GM19468 (cell line): ENCODE measurements around the gene SLX9.
"Not testable (repeated sequence)": the region's sequence is repeated elsewhere in the genome, so short reads cannot be mapped to it uniquely, and the experiment has no call there.

Experiments
- ATAC-seq: cut with Tn5 transposase; IDR thresholded peaks from one replicate; pipeline ENCODE4 v1.9.1; 2021; ENCODE audit warnings: mild to moderate bottlenecking, moderate library complexity, moderate number of reproducible peaks; ENCODE audit not compliant: unreplicated experiment; ENCODE audit errors: extremely low read depth

SLX9 gene

DNA sequence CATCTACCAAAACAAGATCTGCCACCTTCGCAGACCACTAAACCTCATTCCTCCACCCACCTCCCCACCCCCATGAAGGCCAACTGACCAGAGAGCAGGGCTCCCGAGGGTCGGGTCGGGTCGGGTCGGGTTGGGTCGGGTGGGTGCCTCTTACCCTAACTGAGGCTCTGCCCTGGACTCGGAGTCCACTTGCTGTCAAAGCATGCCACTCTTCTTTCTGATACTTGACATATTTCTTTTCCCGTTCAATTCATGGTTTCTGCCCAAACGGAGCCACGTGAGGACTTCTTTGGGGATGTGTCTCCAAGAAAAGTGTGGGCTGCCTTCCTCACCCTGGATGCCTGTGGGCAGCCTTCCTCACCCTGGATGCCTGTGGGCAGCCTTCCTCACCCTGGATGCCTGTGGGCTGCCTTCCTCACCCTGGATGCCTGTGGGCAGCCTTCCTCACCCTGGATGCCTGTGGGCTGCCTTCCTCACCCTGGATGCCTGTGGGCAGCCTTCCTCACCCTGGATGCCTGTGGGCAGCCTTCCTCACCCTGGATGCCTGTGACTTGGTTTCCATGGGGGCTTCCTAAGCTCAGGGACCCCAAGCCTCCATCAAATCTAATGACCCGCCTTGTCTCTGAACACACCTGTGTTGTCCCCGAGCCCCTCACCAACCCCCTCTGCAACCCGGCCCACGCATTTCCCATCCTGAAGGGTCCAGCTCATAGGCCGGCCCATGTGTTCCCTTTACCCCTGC lies 11.2 kb upstream of the SLX9 start:
- ATAC-seq, result not testable (repeated sequence)

DNA sequence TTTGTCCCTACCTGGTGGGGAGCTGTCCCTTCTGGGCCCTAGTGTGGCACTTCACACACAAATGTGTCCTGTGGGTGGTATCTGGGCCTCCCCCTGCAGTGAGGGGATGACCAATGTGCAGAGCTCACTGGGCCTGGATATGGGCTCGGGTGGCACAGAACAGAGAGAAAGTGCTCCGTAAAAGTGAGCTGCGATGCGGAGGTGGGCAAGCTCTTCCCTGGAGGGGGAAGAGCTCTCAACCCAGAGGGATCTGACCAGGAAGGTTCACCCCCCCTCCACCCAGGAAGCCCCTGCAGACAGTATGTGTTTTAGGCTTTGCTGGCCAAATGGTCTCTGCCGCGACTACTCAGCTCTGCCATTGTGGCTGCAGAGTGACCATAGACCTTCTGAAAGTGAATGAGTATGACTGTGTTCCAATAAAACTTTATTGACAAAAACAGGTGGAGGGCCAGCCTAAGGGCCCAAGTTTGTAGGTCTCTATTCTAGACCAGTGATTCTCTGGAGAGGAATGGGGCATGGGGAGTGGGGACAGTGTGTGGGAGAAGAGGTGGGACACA lies 10.5 kb upstream of the SLX9 start:
- ATAC-seq, result no peak

DNA sequence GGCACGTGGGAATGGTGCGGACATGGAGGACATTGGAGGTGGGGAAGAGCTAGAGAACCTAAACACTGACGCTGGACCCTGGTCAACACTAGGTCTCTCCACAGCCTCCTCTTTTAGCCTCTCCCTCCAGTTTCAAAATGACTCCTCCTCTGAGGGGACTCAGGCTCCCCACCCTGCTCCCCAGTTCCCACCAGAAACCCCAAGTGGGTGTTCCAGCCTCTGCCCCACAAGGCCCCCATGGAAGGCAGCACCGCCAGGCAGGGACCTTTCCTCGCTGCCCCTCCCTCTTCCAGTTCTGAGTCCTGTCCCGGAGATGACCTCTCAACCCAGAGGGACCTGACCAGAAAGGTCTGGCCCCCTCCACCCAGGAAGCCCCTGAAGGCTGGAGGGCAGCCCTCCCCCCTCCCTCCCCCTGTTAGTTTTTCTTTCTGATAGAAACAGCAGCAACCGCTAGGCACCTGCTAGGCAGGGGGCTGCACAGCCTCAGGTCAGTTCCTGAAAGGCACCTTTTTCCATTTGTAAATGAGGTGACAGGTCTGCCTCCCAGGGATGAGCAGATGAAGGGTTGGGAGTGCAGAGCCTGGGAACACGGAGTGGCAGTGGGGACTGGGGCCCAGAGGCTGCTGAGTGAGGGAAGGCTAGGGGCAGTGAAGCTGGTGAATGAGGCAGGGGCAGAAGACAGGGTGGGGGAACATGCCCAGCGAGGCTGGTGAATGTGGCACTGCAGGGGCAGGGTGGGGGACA lies 9.9 kb upstream of the SLX9 start:
- ATAC-seq, result no peak

DNA sequence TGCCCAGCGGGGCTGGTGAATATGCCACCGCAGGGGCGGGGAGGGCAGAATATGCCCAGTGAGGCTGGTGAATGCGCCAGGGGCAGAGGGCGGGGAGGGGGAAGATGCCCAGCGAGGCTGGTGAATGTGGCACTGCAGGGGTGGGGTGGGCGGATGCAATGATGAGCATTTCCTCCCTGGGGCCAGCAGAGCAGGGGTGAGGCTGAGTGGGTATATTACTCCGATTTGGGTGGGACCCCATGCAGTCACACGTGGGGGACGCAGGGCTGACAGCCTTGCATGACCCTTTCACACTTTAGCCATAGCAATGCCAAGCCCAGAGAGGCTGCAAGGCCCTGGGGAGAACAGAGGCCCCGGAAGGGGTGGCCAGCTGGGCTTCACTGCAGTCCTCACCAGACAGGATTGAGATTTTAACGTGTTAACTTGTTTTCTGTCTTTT lies 9.3 kb upstream of the SLX9 start:
- no peak for ATAC-seq

DNA sequence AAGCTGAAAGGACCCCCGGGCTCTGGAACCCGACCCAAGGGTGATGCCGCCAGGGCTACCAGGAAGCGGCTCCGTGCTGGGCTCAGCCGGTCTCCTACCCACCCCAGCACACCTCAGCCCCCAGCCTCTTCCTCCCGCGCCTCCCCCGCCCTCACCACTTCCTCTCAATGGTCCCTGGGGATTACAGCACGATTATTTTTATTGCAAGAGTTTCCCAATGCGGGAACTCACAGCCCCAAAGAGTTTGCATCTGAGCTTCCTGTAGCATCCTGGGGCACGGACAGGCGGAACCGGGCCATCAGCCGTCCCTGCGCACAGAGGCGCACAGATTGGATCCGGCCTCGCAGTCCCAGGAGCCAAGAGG lies 8.7 kb upstream of the SLX9 start:
- ATAC-seq, result no peak

DNA sequence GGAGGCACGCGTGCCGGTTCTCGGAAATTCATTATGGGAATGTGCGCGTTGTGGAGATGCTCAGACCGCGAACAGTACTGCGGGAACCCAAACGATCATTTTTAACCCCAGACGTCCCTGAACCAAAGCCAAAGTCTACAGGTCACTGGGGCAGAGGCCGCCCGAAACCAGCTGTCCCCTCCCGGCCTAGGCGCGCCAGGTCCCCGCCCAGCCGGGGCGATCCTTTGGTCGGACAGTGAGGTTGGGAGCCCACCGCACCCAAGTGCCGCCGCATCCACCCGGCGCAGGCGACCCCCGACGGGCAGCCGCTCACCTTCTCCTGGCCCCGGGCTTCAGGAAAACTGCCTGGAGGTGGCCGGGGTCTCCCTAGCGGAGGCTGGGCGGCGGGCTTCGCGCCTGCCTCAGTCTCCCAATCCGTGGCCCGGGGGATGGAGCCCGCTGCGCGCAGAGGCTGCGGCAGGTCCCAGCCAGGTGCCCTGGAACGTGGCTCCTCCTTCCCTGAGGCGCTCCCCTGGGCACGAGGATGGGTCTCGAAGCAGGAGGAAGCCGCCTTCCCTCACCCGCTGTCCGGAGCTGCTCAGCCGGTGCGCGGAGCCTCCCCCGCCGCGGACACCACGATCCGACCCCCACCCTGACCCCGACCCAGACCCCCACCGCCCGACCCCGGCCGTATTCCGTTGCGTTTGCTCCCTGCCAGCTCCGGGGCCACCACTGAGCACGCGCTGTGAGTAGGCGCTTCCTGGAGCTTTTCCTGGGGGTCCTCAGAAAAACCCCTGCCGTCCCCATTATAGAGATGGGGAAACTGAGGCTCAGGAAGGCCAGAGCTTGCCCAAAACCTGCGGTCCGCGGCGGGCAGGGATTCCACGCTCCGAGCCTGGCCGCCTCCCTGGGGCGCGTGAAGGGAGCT lies 8.1 kb upstream of the SLX9 start:
- no peak for ATAC-seq

DNA sequence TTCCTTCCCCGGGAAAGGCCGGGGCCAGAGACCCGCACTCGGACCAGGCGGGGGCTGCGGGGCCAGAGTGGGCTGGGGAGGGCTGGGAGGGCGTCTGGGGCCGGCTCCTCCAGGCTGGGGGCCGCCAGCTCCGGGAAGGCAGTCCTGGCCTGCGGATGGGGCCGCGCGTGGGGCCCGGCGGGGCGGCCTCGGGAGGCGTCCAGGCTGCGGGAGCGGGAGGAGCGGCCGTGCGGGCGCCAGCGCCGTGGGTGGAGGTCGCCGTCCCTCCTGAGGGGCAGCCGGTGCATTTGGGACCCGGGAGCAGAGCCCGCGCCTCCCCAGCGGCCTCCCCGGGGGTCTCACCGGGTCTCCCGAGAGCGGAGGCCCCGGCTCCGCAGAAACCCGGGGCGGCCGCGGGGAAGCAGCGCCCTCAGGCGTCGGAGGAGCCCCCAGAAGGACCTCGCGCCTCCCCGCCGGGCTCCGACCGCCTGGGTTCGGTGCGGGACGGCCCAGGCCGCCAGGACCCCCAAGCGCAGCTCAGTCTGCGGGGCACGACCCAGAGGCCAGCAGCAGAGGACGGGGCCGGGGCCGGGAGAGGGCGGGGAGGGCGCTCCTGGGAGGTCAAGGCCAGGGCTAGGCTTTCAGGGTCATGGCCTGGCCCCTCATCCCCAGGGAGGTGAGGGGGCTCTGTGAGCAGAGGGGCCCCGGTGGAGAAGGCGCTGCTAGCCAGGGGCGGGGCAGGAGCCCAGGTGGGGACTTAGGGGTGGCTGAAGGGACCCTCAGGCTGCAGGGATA lies 7.2 kb upstream of the SLX9 start:
- no peak for ATAC-seq

DNA sequence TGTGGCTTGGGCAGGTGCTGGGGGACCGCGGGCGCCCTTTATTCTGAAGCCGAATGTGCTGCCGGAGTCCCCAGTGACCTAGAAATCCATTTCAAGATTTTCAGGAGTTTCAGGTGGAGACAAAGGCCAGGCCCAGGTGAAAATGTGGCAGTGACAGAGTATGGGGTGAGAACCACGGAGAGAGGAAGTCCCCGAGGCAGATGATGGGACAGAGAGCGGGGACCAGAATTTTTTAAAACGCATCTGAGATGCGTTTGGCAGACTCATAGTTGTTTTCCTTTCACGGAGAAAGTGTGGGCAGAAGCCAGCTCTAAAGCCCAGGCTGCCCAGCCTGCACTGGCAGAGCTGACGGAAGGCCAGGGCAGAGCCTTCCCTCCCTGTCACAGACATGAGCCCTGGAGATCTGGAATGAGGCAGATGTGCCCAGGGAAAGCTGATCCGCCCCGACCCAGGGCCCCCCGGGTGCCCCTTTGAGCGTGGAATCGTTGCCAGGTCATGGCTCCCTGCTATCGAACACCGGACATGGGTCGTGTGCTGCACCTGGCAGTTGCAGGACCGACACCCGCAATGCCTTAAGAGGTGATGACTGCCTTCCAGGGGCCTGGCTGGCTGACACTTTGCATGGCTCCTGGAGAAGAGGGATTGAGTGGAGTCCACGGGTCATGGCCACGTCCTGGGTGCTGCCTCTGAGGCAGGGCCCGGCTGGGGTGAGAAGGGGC lies 6.5 kb upstream of the SLX9 start:
- ATAC-seq, result no peak

DNA sequence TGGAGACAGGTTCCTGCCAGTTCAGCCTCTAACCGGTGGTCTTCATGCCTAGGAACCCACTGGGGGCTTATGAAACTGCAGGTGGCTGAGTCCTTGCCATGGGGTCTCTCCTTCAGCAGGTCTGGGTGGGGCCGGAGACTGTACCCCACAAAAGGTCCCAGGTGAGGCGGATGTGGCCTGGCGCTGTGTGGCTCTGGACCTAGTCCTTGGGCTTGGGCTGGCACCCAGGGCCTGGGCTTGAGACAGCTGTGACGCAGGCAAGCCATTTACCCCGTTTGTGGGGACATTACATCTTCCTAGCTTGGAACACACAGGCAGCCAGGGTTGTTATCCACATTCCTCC lies 5.9 kb upstream of the SLX9 start:
- ATAC-seq, result no peak

DNA sequence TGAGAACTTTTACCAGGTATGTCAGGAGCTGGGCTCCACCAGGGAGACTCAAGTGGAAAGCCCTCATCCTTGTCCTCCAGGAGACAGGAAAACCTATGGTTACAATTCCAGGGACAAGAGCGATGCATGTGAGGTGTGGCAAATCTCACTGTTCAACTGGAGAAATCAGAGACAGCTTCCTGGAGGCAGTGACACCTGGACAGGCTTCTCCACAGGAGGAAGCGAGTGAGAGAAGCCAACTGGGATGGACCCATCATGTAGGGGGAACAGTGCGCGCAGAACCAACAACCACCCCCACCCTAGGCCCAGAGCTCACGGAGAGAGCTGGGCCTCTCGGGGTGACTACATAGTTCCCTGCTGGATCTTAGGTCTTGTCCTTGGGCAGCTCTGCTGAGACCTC lies 5.6 kb upstream of the SLX9 start:
- no peak for ATAC-seq

DNA sequence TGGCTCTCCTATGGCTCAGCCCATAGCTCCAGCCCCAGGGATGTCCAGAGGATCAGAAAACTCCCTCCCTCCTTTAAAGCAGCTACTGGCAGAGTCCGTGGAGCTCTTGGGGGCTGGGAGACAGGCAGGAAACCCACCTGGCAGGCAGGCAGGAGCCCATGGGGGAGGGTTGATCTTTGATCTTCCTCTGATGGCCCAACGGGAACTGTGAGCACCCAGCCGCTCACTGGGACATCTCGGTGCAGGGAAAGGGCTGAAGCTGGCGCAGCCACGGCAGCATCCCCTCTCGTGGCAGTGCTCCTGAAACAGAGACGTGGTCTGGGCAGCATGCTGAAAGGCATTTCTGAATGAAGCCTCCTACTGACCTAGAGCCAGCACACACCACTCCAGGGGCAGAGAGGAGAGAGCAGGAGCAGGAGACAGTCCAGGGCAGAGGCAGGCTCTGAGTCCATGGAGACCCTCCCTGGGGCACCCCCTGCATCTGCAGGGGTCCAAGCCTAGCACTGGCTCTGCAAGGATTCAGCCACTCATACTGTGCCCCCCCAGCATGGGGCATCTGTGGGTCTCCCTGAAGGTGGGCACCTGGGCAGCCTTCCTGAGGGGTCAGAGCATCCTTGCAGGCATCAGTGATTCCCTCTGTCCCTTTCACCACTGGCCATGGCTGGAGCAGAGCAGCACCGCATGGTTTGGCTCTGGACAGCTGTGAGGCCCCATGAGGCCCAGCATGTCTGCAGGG lies 4.9 kb upstream of the SLX9 start:
- ATAC-seq, result no peak

DNA sequence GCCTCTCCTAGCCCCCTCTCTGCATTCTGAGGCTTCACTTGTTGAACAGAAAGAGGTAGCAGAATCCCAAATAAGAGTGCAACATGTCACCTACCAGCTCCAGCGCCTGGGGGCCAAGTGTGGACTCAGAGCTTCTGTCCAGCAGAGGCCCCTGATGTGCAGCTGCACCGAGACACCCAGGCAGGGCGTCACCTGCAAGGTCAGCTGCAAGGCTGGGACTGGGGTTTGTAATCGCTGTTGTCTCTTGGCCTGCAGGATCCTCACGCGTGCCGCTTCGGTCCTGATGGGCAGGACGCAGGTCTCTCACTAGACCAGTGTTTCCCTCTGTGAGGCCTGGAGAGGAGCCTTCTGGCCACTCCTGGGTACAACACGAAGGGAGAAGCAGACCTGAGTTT lies 4.3 kb upstream of the SLX9 start:
- no peak for ATAC-seq

DNA sequence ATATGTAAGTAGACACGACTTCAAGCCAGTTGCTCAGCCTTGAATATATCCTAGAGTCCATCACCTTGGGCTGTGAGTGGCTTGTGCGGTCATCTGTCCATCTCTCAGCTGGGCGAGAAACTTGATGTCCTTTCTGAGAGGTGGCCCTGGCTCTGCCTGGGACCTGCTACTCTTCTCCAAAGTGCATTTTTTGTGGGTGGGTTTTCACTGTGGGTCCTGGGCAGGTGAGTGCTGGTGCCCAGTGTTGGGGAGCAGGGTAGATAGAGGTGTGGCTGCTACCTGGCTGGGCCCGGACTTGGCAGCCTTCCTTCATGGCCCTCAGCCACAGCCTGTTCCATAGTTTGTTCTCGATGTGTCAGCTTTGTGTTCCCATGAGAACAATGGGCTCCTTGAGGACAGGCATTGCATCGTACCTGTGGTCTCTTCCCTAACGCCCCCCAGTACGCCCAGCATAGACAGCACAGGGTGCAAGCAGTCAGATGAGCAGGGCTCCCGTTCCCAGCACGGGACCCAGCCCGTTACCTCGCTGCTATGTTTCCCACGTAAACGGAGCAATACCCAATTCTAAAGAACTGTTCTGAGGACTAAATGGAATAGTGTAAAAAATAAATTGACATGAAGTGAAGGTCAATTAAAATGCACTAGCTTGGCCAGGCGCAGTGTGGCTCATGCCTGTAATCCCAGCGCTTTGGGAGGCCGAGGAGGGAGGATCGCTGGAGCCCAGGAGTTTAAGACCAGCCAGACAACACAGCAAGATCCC lies 877 bp upstream of the SLX9 start:
- ATAC-seq, result no peak

DNA sequence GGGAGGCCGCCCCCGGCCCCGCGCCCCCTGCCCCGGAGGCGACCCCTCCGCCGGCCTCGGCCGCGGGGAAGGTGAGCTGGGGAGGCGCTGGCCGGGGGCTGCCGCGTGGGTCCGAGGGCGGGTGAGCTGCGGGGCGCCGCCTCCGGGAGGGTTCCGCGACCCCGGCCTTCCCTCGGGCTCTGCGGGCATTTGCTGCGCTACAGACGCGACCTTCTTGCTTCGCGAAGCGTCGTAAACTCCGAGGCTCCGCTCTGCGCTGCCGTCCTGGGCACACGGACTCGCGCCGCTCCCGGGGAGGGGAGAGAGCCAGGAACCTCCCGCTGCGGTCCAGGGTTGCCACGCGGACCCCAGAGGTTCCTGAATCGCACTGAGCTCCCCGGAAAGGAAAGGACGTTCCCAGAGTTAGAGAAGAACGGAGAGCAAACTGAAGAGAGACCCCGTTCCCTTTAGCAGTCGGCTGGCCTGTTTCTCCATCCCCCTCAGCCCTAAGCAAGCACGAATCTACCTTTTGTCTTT lies 345 bp downstream of the SLX9 start:
- no peak for ATAC-seq

DNA sequence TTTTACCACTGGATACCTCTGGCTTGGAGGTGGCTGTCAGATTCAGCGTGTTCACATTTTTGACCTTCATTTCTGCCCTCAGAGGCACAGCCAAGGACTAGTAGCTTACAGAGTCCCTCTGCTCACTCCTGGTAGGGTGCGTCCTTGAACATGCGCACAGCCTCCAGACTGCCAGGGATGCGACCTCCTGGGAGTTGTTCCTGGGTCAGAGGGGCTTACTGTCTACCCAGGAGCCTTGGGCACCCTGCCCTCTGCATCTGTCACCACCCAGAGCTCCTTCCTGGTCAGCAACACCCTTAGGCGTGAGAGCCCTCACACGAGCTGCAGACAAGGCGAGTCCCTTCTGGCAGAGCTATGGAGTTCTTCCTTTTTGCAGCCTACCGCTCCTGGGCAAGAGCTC lies 1.7 kb downstream of the SLX9 start:
- ATAC-seq, result no peak

DNA sequence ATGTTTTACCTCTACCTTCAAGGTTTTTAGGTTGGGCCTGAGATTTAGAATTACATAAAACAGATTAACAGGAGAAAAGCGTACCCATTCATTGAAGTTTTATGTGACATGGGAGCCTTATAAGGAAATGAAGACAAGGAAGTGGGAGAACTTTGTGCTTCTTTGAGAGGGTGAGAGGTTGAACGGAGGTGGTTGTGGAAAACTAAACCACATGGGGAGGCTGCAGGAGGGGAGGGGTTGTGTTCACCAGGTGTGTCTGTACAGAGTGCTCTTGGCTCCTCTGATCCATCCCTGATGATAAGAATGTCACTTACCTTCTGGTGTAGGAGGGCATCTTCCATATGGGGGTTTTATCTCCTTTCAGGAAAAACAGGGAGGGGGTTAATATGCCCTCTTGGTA lies 2.7 kb downstream of the SLX9 start:
- ATAC-seq, result no peak

DNA sequence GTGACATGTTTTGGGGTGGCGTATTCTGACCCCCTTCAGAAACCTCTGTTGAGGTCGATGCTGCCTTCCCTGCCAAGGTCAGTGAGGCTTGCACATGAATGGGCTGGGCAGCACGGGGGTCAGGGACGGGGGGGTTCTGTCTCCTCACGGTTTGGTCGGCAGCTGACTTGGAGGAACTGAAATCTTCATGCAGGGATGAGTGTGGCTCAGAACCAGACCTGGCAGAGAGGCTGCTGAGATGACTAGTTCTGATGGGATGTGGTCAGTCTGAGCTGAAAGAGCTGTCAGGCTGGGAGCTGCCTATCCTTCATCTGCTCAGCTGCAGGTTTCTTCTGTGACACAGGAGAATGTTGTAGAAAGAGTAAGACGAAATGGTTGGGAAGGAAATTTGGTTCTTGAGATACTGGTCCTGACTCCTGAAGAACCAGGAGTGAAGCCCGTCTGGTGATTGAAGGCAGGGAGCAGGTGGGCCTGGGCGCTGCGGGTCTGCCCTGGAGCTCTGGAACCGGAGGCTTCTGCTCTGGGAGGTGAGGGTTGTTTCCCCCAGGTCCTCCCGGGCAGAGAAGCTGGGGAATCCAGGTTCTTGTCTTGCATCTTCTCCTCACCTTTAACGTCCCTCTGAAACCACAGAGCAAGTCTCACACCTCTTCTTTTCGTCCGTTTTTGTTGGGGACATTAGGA lies 3.3 kb downstream of the SLX9 start:
- no peak for ATAC-seq
